ENCODE measurements around the gene LCA5. TPM values are rescaled to one million over a fixed set of nuclear protein-coding genes. Genes with fewer than 3 reads are reported as not detected.
A peak's percentile ranks its signal among the peaks of the same experiment; 100 is the strongest.

The LCA5 gene
- total RNA-seq, 1 donor from 2014 or later = 6.2 TPM

DNA sequence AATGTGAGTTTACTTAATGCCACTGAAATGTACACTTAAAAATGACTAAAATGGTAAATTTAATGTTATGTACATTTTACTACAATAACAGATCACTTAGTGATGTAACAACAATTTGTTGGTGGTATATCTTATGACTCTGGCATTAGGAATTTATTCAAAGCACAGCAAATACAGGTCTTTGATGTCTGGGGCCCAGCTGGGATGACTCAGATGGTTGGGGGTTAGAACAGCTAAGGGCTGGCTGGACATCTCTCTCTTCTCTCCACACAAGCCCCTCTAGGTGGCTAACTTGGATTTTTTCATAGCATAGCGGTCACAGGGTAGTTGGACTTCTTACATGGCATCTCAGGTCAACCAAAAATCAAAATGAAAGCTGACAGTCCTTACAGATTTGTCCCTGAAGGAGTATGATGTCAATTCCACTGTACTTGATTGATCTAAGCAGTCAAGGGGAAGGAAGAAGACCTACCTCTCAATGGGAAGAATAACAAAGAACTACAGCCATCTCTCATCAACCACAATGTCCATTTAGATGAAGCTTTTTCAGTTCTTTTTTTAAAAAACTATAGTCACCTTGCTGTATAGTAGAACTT is 37.5 kb upstream of the LCA5 start:
- peak overlapping the region; percentile 71 for H3K4me2 ChIP-seq (ENCODE audit: low read length)
- H3K27ac ChIP-seq (ENCODE audit: low read depth, low read length) = peak overlapping the region; percentile 52
- H3K36me3 ChIP-seq (ENCODE audit: insufficient read depth, low read length) = no peaks in the 10 kb centered on the region
- peak; percentile 84 for DNase-seq (ENCODE audit: low read depth)
- peak overlapping the region; percentile 6 for H3K4me3 ChIP-seq (ENCODE audit: insufficient read depth, low read depth, low read length)
- H3K27me3 ChIP-seq (ENCODE audit: insufficient read depth, low read length) = no peaks in the 10 kb centered on the region
- peaks cover 28% of the 10 kb centered on the region for H3K4me1 ChIP-seq (ENCODE audit: insufficient read depth, low read length)
- no peak overlapping the region for H2AFZ ChIP-seq (ENCODE audit: low read depth, low read length)
- Mint-ChIP-seq H3K4me3 (ENCODE audit: unreplicated experiment) (no peak overlapping the region), H3K27ac (ENCODE audit: unreplicated experiment) (peak overlapping the region; percentile 73), H3K36me3 (ENCODE audit: low read depth, unreplicated experiment) (no peaks in the 10 kb centered on the region), H3K4me1 (ENCODE audit: low read depth, unreplicated experiment) (peaks cover 22% of the 10 kb centered on the region), H3K9me3 (ENCODE audit: unreplicated experiment) (peaks cover 5% of the 10 kb centered on the region), H3K27me3 (ENCODE audit: low read depth, unreplicated experiment) (no peaks in the 10 kb centered on the region)
- peak; percentile 73 for FAIRE-seq
- no peak overlapping the region for H3K9ac ChIP-seq (ENCODE audit: low read length)
- no peaks in the 10 kb centered on the region for H3K79me2 ChIP-seq (ENCODE audit: insufficient read depth, low read length)
- H4K20me1 ChIP-seq (ENCODE audit: insufficient read depth, low read length) = no peaks in the 10 kb centered on the region
- TF ChIP-seq, protein P1, sequence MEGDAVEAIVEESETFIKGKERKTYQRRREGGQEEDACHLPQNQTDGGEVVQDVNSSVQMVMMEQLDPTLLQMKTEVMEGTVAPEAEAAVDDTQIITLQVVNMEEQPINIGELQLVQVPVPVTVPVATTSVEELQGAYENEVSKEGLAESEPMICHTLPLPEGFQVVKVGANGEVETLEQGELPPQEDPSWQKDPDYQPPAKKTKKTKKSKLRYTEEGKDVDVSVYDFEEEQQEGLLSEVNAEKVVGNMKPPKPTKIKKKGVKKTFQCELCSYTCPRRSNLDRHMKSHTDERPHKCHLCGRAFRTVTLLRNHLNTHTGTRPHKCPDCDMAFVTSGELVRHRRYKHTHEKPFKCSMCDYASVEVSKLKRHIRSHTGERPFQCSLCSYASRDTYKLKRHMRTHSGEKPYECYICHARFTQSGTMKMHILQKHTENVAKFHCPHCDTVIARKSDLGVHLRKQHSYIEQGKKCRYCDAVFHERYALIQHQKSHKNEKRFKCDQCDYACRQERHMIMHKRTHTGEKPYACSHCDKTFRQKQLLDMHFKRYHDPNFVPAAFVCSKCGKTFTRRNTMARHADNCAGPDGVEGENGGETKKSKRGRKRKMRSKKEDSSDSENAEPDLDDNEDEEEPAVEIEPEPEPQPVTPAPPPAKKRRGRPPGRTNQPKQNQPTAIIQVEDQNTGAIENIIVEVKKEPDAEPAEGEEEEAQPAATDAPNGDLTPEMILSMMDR (IDR thresholded peaks at IDR 0.05; ENCODE audit: insufficient read depth, low read depth, low read length) = no peak
- no peak for TF ChIP-seq EZH2 (IDR thresholded peaks at IDR 0.05; ENCODE audit: insufficient read depth, low read length)
- no peaks in the 10 kb centered on the region for H3K9me3 ChIP-seq (ENCODE audit: insufficient read depth, low read depth, low read length)

DNA sequence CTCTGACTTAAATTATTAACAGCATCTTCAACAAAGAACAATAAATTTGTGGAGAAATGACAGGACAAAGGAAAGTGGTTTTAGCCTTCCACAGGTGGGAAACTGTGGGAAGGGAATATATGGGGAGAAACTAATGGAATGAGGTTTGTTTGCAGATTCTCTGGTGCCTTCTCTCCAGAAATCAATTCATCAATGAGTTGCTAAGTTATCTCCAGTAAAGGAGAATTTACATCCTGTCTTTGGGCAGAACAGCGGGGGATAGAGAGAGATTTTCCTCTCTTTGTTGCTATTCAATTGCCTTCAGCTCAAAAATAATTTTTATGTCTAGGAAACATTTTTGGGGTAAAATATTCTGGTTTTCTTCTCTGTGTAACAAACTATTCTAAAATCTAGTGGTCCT is 36.9 kb upstream of the LCA5 start:
- Histone ChIP-seq H3K27ac (ENCODE audit: low read depth, low read length) (no peak overlapping the region), H3K4me3 (ENCODE audit: insufficient read depth, low read depth, low read length) (no peak overlapping the region), H3K9me3 (ENCODE audit: insufficient read depth, low read depth, low read length) (no peaks in the 10 kb centered on the region), H2AFZ (ENCODE audit: low read depth, low read length) (no peak overlapping the region), H3K36me3 (ENCODE audit: insufficient read depth, low read length) (no peaks in the 10 kb centered on the region), H3K4me1 (ENCODE audit: insufficient read depth, low read length) (peaks cover 31% of the 10 kb centered on the region), H3K27me3 (ENCODE audit: insufficient read depth, low read length) (no peaks in the 10 kb centered on the region), H3K79me2 (ENCODE audit: insufficient read depth, low read length) (no peaks in the 10 kb centered on the region), H3K9ac (ENCODE audit: low read length) (no peak overlapping the region), H4K20me1 (ENCODE audit: insufficient read depth, low read length) (no peaks in the 10 kb centered on the region), H3K4me2 (ENCODE audit: low read length) (peak overlapping the region; percentile 71)
- FAIRE-seq (no peak), DNase-seq (ENCODE audit: low read depth) (no peak)
- Mint-ChIP-seq H3K27ac (ENCODE audit: unreplicated experiment) (peak overlapping the region; percentile 73), H3K4me1 (ENCODE audit: low read depth, unreplicated experiment) (peaks cover 22% of the 10 kb centered on the region), H3K36me3 (ENCODE audit: low read depth, unreplicated experiment) (no peaks in the 10 kb centered on the region), H3K4me3 (ENCODE audit: unreplicated experiment) (no peak overlapping the region), H3K27me3 (ENCODE audit: low read depth, unreplicated experiment) (no peaks in the 10 kb centered on the region), H3K9me3 (ENCODE audit: unreplicated experiment) (peaks cover 5% of the 10 kb centered on the region)
- no peak for TF ChIP-seq EZH2 (IDR thresholded peaks at IDR 0.05; ENCODE audit: insufficient read depth, low read length)

DNA sequence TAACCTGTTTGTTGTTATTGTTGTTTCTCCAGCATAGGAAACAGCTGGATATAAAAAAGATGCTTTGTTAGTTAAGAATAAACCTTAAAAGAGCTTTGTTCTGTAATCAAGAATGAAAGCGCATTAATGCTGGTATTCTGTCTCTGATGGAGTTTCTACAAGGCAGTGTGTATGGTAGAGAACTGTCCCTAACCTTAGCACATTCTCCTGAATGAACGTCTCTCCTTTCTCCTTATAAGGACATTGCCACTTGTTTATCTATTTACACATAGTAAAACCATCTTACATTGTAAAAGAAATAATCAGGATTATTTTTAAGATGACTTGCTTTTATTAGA is 33.8 kb upstream of the LCA5 start:
- Histone ChIP-seq H3K36me3 (ENCODE audit: insufficient read depth, low read length) (no peaks in the 10 kb centered on the region), H3K27me3 (ENCODE audit: insufficient read depth, low read length) (no peaks in the 10 kb centered on the region), H4K20me1 (ENCODE audit: insufficient read depth, low read length) (no peaks in the 10 kb centered on the region), H3K4me3 (ENCODE audit: insufficient read depth, low read depth, low read length) (no peak overlapping the region), H3K79me2 (ENCODE audit: insufficient read depth, low read length) (no peaks in the 10 kb centered on the region), H3K4me2 (ENCODE audit: low read length) (peak overlapping the region; percentile 63), H3K4me1 (ENCODE audit: insufficient read depth, low read length) (peaks cover 31% of the 10 kb centered on the region), H2AFZ (ENCODE audit: low read depth, low read length) (no peak overlapping the region), H3K9me3 (ENCODE audit: insufficient read depth, low read depth, low read length) (no peaks in the 10 kb centered on the region), H3K9ac (ENCODE audit: low read length) (no peak overlapping the region), H3K27ac (ENCODE audit: low read depth, low read length) (no peak overlapping the region)
- FAIRE-seq = no peak
- H3K36me3 Mint-ChIP-seq (ENCODE audit: low read depth, unreplicated experiment) = no peaks in the 10 kb centered on the region
- H3K4me1 Mint-ChIP-seq (ENCODE audit: low read depth, unreplicated experiment) = peaks cover 20% of the 10 kb centered on the region
- DNase-seq (ENCODE audit: low read depth) = no peak
- TF ChIP-seq, protein P1 (IDR thresholded peaks at IDR 0.05; ENCODE audit: insufficient read depth, low read depth, low read length) = no peak
- H3K4me3 Mint-ChIP-seq (ENCODE audit: unreplicated experiment) = no peak overlapping the region
- no peak overlapping the region for H3K27ac Mint-ChIP-seq (ENCODE audit: unreplicated experiment)
- no peaks in the 10 kb centered on the region for H3K27me3 Mint-ChIP-seq (ENCODE audit: low read depth, unreplicated experiment)
- H3K9me3 Mint-ChIP-seq (ENCODE audit: unreplicated experiment) = no peaks in the 10 kb centered on the region

Measured in astrocyte (in vitro differentiated cells and primary cell).